T1000 (cell line): ENCODE data around the gene LRMDA.

Experiments
- DNase-seq: peaks from one replicate; lab custom pipeline; 2025; ENCODE audit warnings: mixed read lengths; lab: John Stamatoyannopoulos, UW

The LRMDA gene

GRCh38 chr10:75776738-75777504, 345.5 kb downstream of the LRMDA start:
- DNase-seq, result no peak

- DNase-seq, result no peak
Measured at GRCh38 chr10:75778665-75779064, 347.2 kb downstream of the LRMDA start.

GRCh38 chr10:75779276-75779675, 347.9 kb downstream of the LRMDA start:
- DNase-seq, result no peak

GRCh38 chr10:75782463-75783248, 351.2 kb downstream of the LRMDA start:
- DNase-seq, result no peak

- no peak for DNase-seq
Measured at GRCh38 chr10:75788394-75789205, 357.2 kb downstream of the LRMDA start.

GRCh38 chr10:75793848-75794247, 362.4 kb downstream of the LRMDA start:
- DNase-seq, result no peak

- DNase-seq, result no peak
Measured at GRCh38 chr10:75801121-75801520, 369.7 kb downstream of the LRMDA start.

GRCh38 chr10:75801661-75802060, 370.2 kb downstream of the LRMDA start:
- no peak for DNase-seq

- DNase-seq, result no peak
Measured at GRCh38 chr10:75803121-75803520, 371.7 kb downstream of the LRMDA start.

- DNase-seq, result no peak
Measured at GRCh38 chr10:75803816-75804552, 372.6 kb downstream of the LRMDA start.

GRCh38 chr10:75806186-75806585, 374.8 kb downstream of the LRMDA start:
- DNase-seq, result no peak

GRCh38 chr10:75807456-75807855, 376.0 kb downstream of the LRMDA start:
- no peak for DNase-seq

GRCh38 chr10:75809003-75809402, 377.6 kb downstream of the LRMDA start:
- DNase-seq, result no peak

- no peak for DNase-seq
Measured at GRCh38 chr10:75814014-75814413, 382.6 kb downstream of the LRMDA start.

- DNase-seq, result no peak
Measured at GRCh38 chr10:75815066-75815465, 383.6 kb downstream of the LRMDA start.

- DNase-seq, result no peak
Measured at GRCh38 chr10:75817198-75817597, 385.8 kb downstream of the LRMDA start.

- DNase-seq, result no peak
Measured at GRCh38 chr10:75818552-75818951, 387.1 kb downstream of the LRMDA start.

- DNase-seq, result no peak
Measured at GRCh38 chr10:75825235-75825634, 393.8 kb downstream of the LRMDA start.

- DNase-seq, result no peak
Measured at GRCh38 chr10:75825661-75826060, 394.2 kb downstream of the LRMDA start.

GRCh38 chr10:75826846-75827245, 395.4 kb downstream of the LRMDA start:
- DNase-seq, result no peak

GRCh38 chr10:75827587-75828021, 396.2 kb downstream of the LRMDA start:
- no peak for DNase-seq

GRCh38 chr10:75828413-75828812, 397.0 kb downstream of the LRMDA start:
- DNase-seq, result no peak
